GM12873 (cell line): ENCODE results near the gene ALK.

Source experiments
- CTCF ChIP-seq: IDR thresholded peaks from 2 replicates; pipeline ENCODE4 v1.5.1; 2012; ENCODE audit warnings: low read depth, mild to moderate bottlenecking, moderate library complexity, low read length, control low read depth; ENCODE audit not compliant: insufficient read depth; ENCODE audit errors: missing control alignments

ALK gene

DNA sequence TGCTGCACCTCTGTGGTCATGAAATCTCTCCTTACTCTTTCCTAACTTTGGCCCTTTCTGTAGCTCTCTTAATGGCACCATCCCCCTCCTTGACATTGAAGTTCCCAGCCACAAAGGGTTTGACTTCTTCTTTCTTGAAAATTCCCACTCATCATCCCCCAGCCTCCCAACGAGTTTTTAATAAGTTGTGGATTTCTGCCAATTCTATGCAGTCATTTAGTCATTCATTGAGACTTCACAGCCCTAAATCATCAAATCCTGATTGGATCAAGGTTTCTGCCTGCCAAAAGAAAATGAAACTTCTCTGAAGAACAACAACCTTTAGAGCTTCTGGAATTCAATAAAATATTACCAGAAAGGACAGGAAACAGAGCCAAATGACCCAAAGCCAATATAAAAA is 451.9 kb downstream of the ALK start:
- TF ChIP-seq CTCF = no peak

DNA sequence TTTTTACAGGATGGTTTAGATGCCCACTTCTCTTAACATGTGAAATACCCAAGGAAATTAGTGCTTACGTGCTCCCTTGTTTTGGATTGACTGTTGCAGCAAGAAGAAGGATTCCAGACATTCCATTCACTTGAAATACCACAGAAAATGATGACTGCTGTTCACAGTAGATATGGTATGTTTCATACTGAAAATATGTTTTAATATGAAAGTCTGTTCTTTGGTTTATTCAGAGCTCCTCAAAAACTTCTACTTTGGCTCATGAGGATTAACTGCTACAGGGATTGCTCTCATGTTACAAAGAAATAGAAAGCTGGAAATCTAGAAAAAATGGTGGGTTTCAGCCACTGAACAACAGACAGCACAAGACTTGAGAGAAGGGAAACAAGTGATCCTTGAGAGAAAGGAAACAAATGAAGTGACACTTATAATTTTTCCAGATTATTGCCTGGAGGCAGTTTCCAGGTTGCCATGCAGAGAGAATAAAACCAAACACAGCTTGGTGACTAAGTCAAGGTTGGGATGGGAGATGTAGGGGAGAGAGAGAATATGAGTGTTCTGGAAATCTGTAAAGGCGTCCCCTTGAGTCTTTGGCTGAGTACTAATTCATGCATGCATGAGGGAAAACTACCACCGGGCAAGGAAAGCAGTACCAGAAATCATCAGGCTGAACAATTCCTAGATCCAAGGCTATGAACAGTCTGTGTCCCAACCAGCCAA is 458.0 kb downstream of the ALK start:
- no peak for TF ChIP-seq CTCF

- no peak for TF ChIP-seq CTCF
These were observed 459.1 kb downstream of the ALK start for GRCh38 chr2:29462293-29462692.

DNA sequence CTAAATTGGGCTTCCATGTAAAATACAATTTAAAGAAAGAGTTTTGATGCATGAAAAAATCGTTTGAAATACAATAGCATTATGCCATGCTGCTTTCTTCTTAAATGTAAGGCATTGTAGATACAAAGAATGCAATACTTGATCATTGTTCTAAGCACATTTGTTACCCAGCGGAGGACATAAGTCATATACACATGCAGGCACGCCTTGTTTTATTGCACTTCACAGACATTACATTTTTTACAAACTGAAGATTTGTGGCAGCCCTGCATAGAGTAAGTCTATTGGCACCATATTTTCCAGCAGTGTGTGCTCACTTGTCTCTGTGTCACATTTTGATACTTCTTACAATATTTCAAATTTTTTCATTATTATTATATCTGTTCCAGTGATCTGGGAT is 461.2 kb downstream of the ALK start:
- TF ChIP-seq CTCF = no peak

- no peak for TF ChIP-seq CTCF
These were observed 461.8 kb downstream of the ALK start for GRCh38 chr2:29459445-29460179.

DNA sequence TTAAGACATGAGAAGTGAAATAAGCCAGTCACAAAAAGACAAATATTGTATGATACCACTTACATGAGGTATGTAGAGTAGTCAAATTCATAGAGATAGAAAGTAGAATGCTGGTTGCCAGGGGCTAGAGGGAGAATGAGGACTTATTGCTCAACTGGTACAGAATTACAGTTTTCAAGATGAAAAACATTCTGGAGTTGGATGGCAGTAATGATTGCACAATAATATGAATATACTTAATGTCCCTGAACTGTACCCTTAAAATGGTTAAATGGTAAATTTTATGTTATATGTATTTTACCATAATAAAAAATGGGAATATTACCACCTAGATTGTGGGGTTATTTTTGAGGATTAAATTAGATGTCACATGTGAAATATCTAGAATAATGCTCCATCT is 465.0 kb downstream of the ALK start:
- TF ChIP-seq CTCF = no peak

- TF ChIP-seq CTCF = no peak
These were observed 466.1 kb downstream of the ALK start for GRCh38 chr2:29455200-29455860.
